ENCODE measurements around the gene TSPAN18.

GRCh38 chr11:44858796-44859527 lies 132.2 kb downstream of the TSPAN18 start:
- TF ChIP-seq CTCF (conservative IDR thresholded peaks at IDR 0.05; ENCODE audit: low read depth, low read length) (no peak), EZH2 (IDR thresholded peaks at IDR 0.05; ENCODE audit: borderline replicate concordance, low read depth, low read length, poor library complexity, severe bottlenecking) (no peak)

Measured in A673 (cell line).